ENCODE results near the gene VBP1. TPM values are rescaled to one million over a fixed set of nuclear protein-coding genes. Genes with fewer than 3 reads are reported as not detected.

Gene VBP1
- 44.0 to 59.0 TPM (median 48.0 TPM) in 5 replicates for total RNA-seq (2022; extraction: Qiagen RNA extraction)

GRCh38 chrX:155216179-155216939 is at the start of gene VBP1:
TSS of gene VBP1 (plus strand) at chrX:155216460. CDS start at chrX:155216483, 23 bp downstream.

GRCh38 chrX:155263854-155264628 is 47.8 kb downstream of the VBP1 start, which contains the start of gene RAB39B:
TSS of gene RAB39B (minus strand) at chrX:155264491. CDS start at chrX:155264288, 203 bp downstream.

Other genes starting within 250 kb of the VBP1 start
- gene F8, start 193.7 kb upstream of the VBP1 start, total RNA-seq (2022; extraction: Qiagen RNA extraction): 3.9 to 4.6 TPM (median 4.5 TPM) in 5 replicates
- 94.2 to 128 TPM (median 114 TPM) in 5 replicates for gene FUNDC2, start 189.6 kb upstream of the VBP1 start, total RNA-seq (2022; extraction: Qiagen RNA extraction)
- gene CMC4, start 145.3 kb upstream of the VBP1 start, total RNA-seq (2022; extraction: Qiagen RNA extraction): 16.4 to 18.8 TPM (median 17.6 TPM) in 5 replicates
- gene MTCP1, start 145.3 kb upstream of the VBP1 start, total RNA-seq (2022; extraction: Qiagen RNA extraction): 13.4 to 17.6 TPM (median 16.3 TPM) in 5 replicates
- gene BRCC3, start 145.0 kb upstream of the VBP1 start, total RNA-seq (2022; extraction: Qiagen RNA extraction): 25.8 to 31.4 TPM (median 28.6 TPM) in 5 replicates
- gene RAB39B, start 48.0 kb downstream of the VBP1 start, total RNA-seq (2022; extraction: Qiagen RNA extraction): 0.71 to 1.0 TPM (median 0.80 TPM) in 5 replicates
- 0.04 to 0.19 TPM (median 0.09 TPM) in 4 of 5 replicates, not detected in the other for gene CLIC2, start 118.2 kb downstream of the VBP1 start, total RNA-seq (2022; extraction: Qiagen RNA extraction)
- gene F8A2, start 165.6 kb downstream of the VBP1 start, total RNA-seq (2022; extraction: Qiagen RNA extraction): not detected in 5 replicates
- 0.47 to 1.0 TPM (median 0.54 TPM) in 5 replicates for gene F8A3, start 242.2 kb downstream of the VBP1 start, total RNA-seq (2022; extraction: Qiagen RNA extraction)